K562 (cell line): ENCODE results near the gene VEGFB. TPM values are rescaled to one million over a fixed set of nuclear protein-coding genes. Genes with fewer than 3 reads are reported as not detected.
A peak's percentile ranks its signal among the peaks of the same experiment; 100 is the strongest.

Experiments used
- ATF6 ChIP-seq: sonication (generic); formaldehyde crosslinking; IDR thresholded peaks from 2 replicates; pipeline ENCODE4 v1.4.0; 2020; ENCODE audit warnings: mild to moderate bottlenecking, missing genetic modification reagents
- CREB3L1 ChIP-seq: fragments of 450-650 bp; IDR thresholded peaks from 2 replicates; pipeline ENCODE4 v1.6.1; 2014; ENCODE audit warnings: low read depth, mild to moderate bottlenecking, moderate library complexity, borderline replicate concordance
- E2F8 ChIP-seq: fragments of 450-650 bp; IDR thresholded peaks from 2 replicates; pipeline ENCODE4 v1.7.1; 2018; ENCODE audit warnings: mild to moderate bottlenecking, low read depth; ENCODE audit not compliant: partially characterized antibody
- HDAC2 ChIP-seq: fragments of 450-650 bp; IDR thresholded peaks from 2 replicates; pipeline ENCODE4 v1.6.1; 2016; ENCODE audit warnings: mild to moderate bottlenecking
- MAZ ChIP-seq, 2 experiments: fragments of 450-650 bp in 1 of 2; sonication (generic) in 1 of 2; formaldehyde crosslinking; IDR thresholded peaks in 1 of 2; conservative IDR thresholded peaks in 1 of 2; 2 replicates each; pipeline versions ENCODE4 v1.4.0 to v1.5.0; 2020; ENCODE audit warnings: mild to moderate bottlenecking in 1 of 2, missing genetic modification reagents in 1 of 2
- REST ChIP-seq, 2 experiments: fragments of 450-650 bp; formaldehyde crosslinking in 1 of 2; IDR thresholded peaks; 2 replicates each; pipeline versions ENCODE4 v1.4.0 to v1.6.1; 2014 to 2020; ENCODE audit warnings: mild to moderate bottlenecking in 2 of 2, borderline replicate concordance in 1 of 2, low read depth in 1 of 2
- SMARCE1 ChIP-seq: fragments of 450-650 bp; IDR thresholded peaks from 2 replicates; pipeline ENCODE4 v1.7.1; 2016; ENCODE audit warnings: mild to moderate bottlenecking
- ZNF740 ChIP-seq, 3 experiments: fragments of 200-800 bp in 1 of 3; sonication (Bioruptor generic) in 1 of 3; sonication (generic) in 1 of 3; formaldehyde crosslinking in 1 of 3; IDR thresholded peaks; 2 replicates each; pipeline versions ENCODE4 v1.6.1 to v1.8.0; 2016 to 2022; ENCODE audit warnings: mild to moderate bottlenecking in 2 of 3, missing compliant biosample characterization in 2 of 3, missing genetic modification characterization in 2 of 3, missing genetic modification reagents in 1 of 3
- polyA plus RNA-seq, 8 experiments: library from polyadenylated mRNA; depleted of rRNA in 4 of 8; stranded (reverse) in 5 of 8; unstranded in 3 of 8; fragments of >200 nt; fragmentation: Nextera tagmentation in 2 of 8; fragmentation: Illumina TruSeq in 1 of 8; extraction: Ambion mirVana in 2 of 8; extraction: Trizol in 1 of 8; gene quantifications; 2 replicates each; pipeline versions ENCODE4 v1.2.1 to v1.2.3, GENCODE V29; 2011 to 2014; ENCODE audit warnings: inconsistent platforms in 1 of 8, missing spikeins in 1 of 8
- total RNA-seq, 7 experiments: library from RNA; depleted of rRNA in 6 of 7; stranded (reverse); fragments of >200 nt in 6 of 7; fragmentation: Illumina TruSeq in 2 of 7; extraction: Trizol in 2 of 7; gene quantifications; 2 replicates each; pipeline versions ENCODE4 v1.2.1 to v1.2.3, GENCODE V29; 2011 to 2021; ENCODE audit warnings: low replicate concordance in 1 of 7

The VEGFB gene
- total and polyA plus RNA-seq, 9 of the 15 experiments (the other 6 are each of a cell fraction or from before 2014, with no cell fraction given) = 11.0 to 83.4 (median 25.7) TPM

- TF ChIP-seq REST (IDR thresholded peaks at IDR 0.05; ENCODE audit: borderline replicate concordance) = no peak
- peak; percentile 12; the same call in 1 of the 2 replicates for TF ChIP-seq REST (CRISPR knock-in tag; IDR thresholded peaks at IDR 0.05; ENCODE audit: low read depth)
- TF ChIP-seq CREB3L1 = peak; percentile 28; the same call in 1 of the 2 replicates
- peak; percentile 65 for TF ChIP-seq HDAC2
- TF ChIP-seq SMARCE1 = 0 out of 2 replicates have a peak, but pooled peaks have one; percentile 25
- TF ChIP-seq E2F8 = peak; percentile 62
- TF ChIP-seq ZNF740 (CRISPR knock-in tag; IDR thresholded peaks at IDR 0.05) = peak; percentile 31; the same call in 1 of the 2 replicates
- TF ChIP-seq ZNF740 (tag; IDR thresholded peaks at IDR 0.05) = peak in 1 of 2 experiments; percentile 68; a peak in 1 of 4 replicates
- no peak for TF ChIP-seq ATF6 (CRISPR knock-in tag)
- peak in 1 of 2 experiments; percentile 51; a peak in 1 of 4 replicates for TF ChIP-seq MAZ (CRISPR knock-in tag; conservative IDR thresholded peaks at IDR 0.05 in 1 of 2, IDR thresholded peaks at IDR 0.05 in 1 of 2)
Observed at GRCh38 chr11:64268893-64269539, 34.6 kb downstream of the VEGFB start (continued).
